Stimulated activated memory B cell treated with anti-CD40 and anti-IgM and Interleukin-4, amounts not matched to agents 10 μg/mL and 1 μg/mL and 100 μg/mL, for 72 hours (primary cell): ENCODE measurements around the gene MEGF8.
A peak's percentile ranks its signal among the peaks of the same experiment; 100 is the strongest.

ENCODE experiments used
- ATAC-seq: fragments of 150-1000 bp; cut with Tn5 transposase; 2 replicates; pipeline ENCODE4 v1.10.0; 2021
- H3K27ac Mint-ChIP-seq: one replicate; pipeline ENCODE4 v1.8.0; 2022; ENCODE audit warnings: mild to moderate bottlenecking, mixed read lengths
- H3K27me3 Mint-ChIP-seq: one replicate; pipeline ENCODE4 v1.8.0; 2022; ENCODE audit warnings: mixed read lengths
- H3K36me3 Mint-ChIP-seq: one replicate; pipeline ENCODE4 v1.8.0; 2022; ENCODE audit warnings: mixed read lengths
- H3K4me1 Mint-ChIP-seq: one replicate; pipeline ENCODE4 v1.8.0; 2022; ENCODE audit warnings: mixed read lengths
- H3K4me3 Mint-ChIP-seq: one replicate; pipeline ENCODE4 v1.8.0; 2022; ENCODE audit warnings: mild to moderate bottlenecking, moderate library complexity, mixed read lengths
- H3K9me3 Mint-ChIP-seq: one replicate; pipeline ENCODE4 v1.8.0; 2022; ENCODE audit warnings: mixed read lengths

The MEGF8 gene

GRCh38 chr19:42284066-42284501, 41.4 kb upstream of the MEGF8 start:
- H3K27ac Mint-ChIP-seq, result no peak overlapping the region
- no peaks in the 10 kb centered on the region for H3K9me3 Mint-ChIP-seq
- ATAC-seq, result peak; percentile 56
- H3K4me1 Mint-ChIP-seq, result peaks cover 29% of the 10 kb centered on the region
- no peaks in the 10 kb centered on the region for H3K27me3 Mint-ChIP-seq
- H3K36me3 Mint-ChIP-seq, result peaks cover 13% of the 10 kb centered on the region
- no peak overlapping the region for H3K4me3 Mint-ChIP-seq

DNA sequence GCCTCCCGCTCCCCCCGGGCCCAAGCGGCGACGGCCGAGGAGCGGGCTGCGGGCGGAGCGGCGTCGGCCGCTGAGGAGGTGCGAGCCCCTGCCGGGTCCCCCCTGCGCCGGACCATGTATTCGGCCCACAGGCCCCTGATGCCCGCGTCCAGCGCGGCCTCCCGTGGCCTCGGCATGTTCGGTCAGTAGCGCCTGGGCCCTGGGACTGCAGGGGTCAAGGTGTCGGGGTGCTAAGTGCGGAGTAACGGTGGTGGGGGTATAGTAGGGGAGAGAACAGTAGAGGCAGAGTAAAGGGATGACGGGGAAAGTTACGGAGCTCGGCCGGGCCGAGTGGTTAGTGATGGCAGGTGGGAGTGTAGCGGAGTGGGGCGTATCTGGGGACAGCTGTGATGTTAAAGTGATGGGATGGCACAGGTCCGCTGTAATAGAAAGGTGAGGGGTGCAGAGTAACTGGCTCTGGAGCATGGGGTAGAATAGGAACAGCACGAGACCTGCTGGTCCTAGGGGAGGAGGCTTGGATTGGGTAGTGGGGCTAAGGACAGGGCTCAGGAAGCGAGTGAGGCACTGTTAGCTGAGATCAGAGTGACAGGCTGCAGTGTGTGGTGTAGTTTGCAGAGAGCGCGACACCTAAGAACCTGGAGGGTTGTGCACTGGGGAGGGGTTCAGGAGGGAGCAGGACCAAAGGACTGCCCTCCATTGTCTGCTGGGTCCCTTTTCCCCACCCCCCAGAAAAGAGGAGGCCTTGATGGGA, 40.7 kb upstream of the MEGF8 start:
- peaks cover 22% of the 10 kb centered on the region for H3K4me1 Mint-ChIP-seq
- H3K27ac Mint-ChIP-seq, result peak overlapping the region; percentile 77
- H3K36me3 Mint-ChIP-seq, result peaks cover 13% of the 10 kb centered on the region
- H3K9me3 Mint-ChIP-seq, result no peaks in the 10 kb centered on the region
- ATAC-seq, result no peak
- H3K27me3 Mint-ChIP-seq, result no peaks in the 10 kb centered on the region
- peak overlapping the region; percentile 92 for H3K4me3 Mint-ChIP-seq

DNA sequence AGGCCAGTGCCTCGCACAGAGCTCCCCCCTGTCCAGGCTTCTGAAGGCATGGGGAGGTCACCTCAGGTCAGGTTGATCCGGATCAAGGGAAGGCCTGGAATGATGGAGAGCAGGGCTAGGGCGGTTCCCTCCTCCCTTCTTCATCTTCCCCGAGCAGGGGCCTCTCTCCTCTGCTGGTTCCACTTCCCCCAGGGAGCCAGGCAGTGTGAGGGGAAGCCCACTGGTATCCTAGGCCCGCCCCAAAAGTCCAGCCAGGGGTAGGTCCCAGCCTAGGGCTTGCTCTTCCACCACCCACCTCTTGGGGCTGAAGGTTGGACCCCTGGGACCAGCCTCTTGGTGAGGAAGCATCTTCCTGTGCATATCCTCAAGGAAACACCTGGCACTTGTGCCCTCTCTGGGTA, 39.9 kb upstream of the MEGF8 start:
- Mint-ChIP-seq H3K27ac (peak overlapping the region; percentile 77), H3K9me3 (no peaks in the 10 kb centered on the region), H3K36me3 (peaks cover 13% of the 10 kb centered on the region), H3K27me3 (no peaks in the 10 kb centered on the region), H3K4me3 (peak overlapping the region; percentile 92), H3K4me1 (peaks cover 23% of the 10 kb centered on the region)
- no peak for ATAC-seq

DNA sequence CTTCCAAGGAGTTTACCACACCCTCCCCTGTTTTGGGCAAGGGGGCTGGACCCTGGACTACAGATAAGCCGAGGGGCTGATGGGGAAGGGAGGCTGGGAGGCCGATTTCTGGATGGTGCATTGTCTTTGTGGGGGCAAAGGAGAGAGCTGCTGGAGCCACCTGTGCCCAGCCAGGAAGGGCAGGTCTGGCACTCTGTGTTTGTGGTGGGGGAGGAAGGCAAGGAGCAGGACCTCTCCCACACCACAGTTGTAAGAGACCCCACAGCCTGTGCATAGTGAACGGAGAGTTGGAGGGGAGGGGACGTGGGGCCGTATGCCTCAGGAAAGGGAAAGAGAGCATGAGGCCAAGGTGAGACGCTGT, 39.5 kb upstream of the MEGF8 start:
- H3K36me3 Mint-ChIP-seq, result peaks cover 13% of the 10 kb centered on the region
- H3K4me3 Mint-ChIP-seq, result peak overlapping the region; percentile 92
- H3K4me1 Mint-ChIP-seq, result peaks cover 27% of the 10 kb centered on the region
- ATAC-seq, result no peak
- no peaks in the 10 kb centered on the region for H3K9me3 Mint-ChIP-seq
- H3K27ac Mint-ChIP-seq, result peak overlapping the region; percentile 77
- H3K27me3 Mint-ChIP-seq, result no peaks in the 10 kb centered on the region

DNA sequence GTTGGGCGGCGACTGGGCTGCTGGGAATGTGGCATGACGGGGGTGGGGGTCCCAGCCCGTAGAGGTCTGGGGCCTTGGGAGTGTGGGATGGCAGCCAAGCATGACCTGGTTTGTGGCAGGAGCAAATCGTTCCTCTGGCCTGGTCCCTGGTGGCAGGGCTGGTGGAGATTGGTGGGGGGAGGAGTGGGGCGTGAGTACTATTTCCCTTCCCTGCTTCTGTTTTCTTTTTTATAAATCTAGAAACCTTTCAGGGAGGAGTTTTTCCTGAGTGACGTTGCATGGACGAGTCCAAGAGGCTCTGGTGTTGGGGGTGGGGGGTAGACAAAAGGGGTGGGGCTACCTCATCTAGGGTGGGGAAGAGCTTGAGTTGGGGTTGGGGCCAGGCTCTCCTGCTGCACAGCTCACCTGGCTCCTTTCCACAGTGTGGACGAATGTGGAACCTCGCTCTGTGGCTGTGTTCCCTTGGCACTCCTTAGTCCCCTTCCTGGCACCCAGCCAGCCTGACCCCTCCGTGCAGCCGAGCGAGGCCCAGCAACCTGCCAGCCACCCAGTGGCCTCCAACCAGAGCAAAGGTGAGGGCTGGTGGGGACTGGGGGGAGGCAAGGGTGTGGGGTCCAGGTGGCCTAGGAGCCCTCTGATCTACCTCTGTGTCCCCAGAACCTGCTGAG, 39.0 kb upstream of the MEGF8 start:
- H3K27me3 Mint-ChIP-seq, result no peaks in the 10 kb centered on the region
- H3K4me3 Mint-ChIP-seq, result peak overlapping the region; percentile 92

DNA sequence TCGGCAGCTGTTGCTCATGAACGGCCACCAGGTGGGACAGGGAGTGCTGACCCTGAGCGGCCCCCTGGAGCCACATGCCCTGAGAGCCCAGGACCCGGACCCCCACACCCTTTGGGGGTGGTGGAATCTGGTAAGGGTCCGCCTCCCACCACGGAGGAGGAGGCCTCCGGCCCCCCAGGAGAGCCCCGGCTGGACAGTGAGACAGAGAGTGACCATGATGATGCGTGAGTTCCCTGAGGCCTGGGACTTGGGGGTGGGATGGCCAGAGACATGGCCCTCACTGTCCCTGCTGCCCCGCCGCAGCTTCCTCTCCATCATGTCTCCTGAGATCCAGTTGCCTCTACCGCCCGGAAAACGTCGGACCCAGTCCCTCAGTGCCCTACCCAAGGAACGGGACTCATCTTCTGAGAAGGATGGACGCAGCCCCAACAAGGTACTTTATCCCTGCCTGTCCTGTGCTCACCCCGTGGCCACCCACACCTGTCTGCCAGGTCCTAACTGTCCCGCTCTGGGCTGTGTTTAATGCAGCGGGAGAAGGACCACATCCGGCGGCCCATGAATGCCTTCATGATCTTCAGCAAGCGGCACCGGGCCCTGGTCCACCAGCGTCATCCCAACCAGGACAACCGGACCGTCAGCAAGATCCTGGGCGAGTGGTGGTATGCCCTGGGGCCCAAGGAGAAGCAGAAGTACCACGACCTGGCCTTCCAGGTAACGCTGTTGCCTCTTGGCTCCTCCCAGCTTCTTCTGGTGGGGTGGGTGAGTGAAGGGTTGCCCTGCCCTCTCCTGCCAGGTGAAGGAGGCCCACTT, 38.2 kb upstream of the MEGF8 start:
- peaks cover 37% of the 10 kb centered on the region for H3K4me1 Mint-ChIP-seq
- no peaks in the 10 kb centered on the region for H3K9me3 Mint-ChIP-seq
- no peak for ATAC-seq
- H3K4me3 Mint-ChIP-seq, result no peak overlapping the region
- H3K36me3 Mint-ChIP-seq, result peaks cover 22% of the 10 kb centered on the region
- H3K27ac Mint-ChIP-seq, result no peak overlapping the region
- no peaks in the 10 kb centered on the region for H3K27me3 Mint-ChIP-seq

More for the DNA sequence above, 39.0 kb upstream of the MEGF8 start:
- Mint-ChIP-seq H3K36me3 (peaks cover 17% of the 10 kb centered on the region), H3K4me1 (peaks cover 32% of the 10 kb centered on the region), H3K9me3 (no peaks in the 10 kb centered on the region), H3K27ac (peak overlapping the region; percentile 77)
- ATAC-seq, result no peak

DNA sequence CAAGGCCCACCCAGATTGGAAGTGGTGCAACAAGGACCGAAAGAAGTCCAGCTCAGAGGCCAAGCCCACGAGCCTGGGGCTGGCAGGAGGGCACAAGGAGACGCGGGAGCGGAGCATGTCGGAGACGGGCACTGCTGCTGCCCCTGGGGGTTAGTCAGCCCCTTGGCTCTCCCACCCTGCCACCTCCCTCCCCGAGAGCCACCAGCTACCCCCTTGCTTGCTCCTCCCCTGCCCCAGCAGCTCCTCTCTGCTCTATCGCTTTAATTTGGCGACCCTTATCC, 37.7 kb upstream of the MEGF8 start:
- Mint-ChIP-seq H3K27me3 (no peaks in the 10 kb centered on the region), H3K4me3 (no peak overlapping the region), H3K9me3 (no peaks in the 10 kb centered on the region), H3K27ac (no peak overlapping the region), H3K36me3 (peaks cover 22% of the 10 kb centered on the region), H3K4me1 (peaks cover 37% of the 10 kb centered on the region)
- ATAC-seq, result no peak

GRCh38 chr19:42288387-42288786, 37.0 kb upstream of the MEGF8 start:
- H3K36me3 Mint-ChIP-seq, result peaks cover 27% of the 10 kb centered on the region
- no peaks in the 10 kb centered on the region for H3K9me3 Mint-ChIP-seq
- peaks cover 42% of the 10 kb centered on the region for H3K4me1 Mint-ChIP-seq
- H3K27me3 Mint-ChIP-seq, result no peaks in the 10 kb centered on the region
- H3K27ac Mint-ChIP-seq, result peak overlapping the region; percentile 18
- no peak overlapping the region for H3K4me3 Mint-ChIP-seq
- ATAC-seq, result no peak

DNA sequence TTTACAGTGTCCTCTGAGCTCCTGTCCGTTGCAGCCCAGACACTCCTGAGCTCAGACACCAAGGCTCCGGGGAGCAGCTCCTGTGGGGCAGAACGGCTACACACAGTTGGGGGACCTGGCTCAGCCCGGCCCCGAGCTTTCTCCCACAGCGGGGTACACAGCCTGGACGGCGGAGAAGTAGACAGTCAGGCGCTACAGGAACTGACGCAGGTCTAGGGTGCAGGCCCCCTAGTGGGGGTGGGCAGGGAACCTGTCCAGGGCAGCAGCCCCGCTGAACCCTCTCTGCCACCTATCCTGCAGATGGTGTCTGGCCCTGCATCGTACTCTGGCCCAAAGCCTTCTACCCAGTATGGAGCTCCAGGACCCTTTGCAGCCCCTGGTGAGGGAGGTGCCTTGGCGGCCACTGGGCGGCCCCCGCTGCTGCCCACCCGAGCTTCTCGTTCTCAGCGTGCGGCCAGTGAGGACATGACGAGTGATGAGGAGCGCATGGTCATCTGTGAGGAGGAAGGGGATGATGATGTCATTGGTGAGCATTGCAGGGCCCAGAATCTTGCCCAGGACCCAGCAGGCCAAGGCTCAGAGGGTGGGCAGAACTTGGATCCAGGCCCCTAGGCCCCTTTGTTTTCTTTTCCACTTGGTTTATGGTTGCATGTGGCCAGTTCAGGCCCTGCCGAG, 36.4 kb upstream of the MEGF8 start:
- Mint-ChIP-seq H3K4me1 (peaks cover 44% of the 10 kb centered on the region), H3K36me3 (peaks cover 33% of the 10 kb centered on the region), H3K27ac (peak overlapping the region; percentile 18), H3K9me3 (no peaks in the 10 kb centered on the region), H3K27me3 (no peaks in the 10 kb centered on the region), H3K4me3 (no peak overlapping the region)
- ATAC-seq, result no peak

DNA sequence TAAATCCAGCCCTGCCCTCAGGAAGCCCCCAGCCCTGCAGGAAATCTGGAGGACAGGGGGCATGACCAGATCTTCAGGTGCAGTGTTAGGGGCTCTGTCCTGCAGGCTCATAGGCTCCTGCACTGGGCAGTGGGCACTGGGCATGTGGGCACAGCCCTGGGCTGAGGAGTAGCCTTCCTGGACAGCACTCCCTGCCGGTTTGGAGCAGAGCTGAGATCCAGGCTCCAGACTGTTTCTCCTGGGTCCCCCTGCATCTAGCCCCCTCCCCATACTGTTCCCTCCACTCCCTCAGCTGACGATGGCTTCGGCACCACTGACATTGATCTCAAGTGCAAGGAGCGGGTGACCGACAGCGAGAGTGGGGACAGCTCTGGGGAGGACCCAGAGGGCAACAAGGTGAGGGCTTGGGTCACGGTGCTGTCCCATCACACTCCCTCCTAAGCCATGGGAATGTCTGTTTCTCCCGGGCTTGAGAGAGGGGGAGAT, 35.8 kb upstream of the MEGF8 start:
- H3K27ac Mint-ChIP-seq, result no peak overlapping the region

GRCh38 chr19:42290136-42290522, 35.3 kb upstream of the MEGF8 start:
- Mint-ChIP-seq H3K27me3 (no peaks in the 10 kb centered on the region), H3K9me3 (no peaks in the 10 kb centered on the region), H3K36me3 (peaks cover 35% of the 10 kb centered on the region), H3K4me1 (peaks cover 37% of the 10 kb centered on the region), H3K4me3 (no peak overlapping the region), H3K27ac (no peak overlapping the region)
- ATAC-seq, result no peak

More for the DNA sequence above, 35.8 kb upstream of the MEGF8 start:
- Mint-ChIP-seq H3K27me3 (no peaks in the 10 kb centered on the region), H3K9me3 (no peaks in the 10 kb centered on the region), H3K4me3 (no peak overlapping the region), H3K4me1 (peaks cover 42% of the 10 kb centered on the region), H3K36me3 (peaks cover 35% of the 10 kb centered on the region)
- ATAC-seq, result no peak

DNA sequence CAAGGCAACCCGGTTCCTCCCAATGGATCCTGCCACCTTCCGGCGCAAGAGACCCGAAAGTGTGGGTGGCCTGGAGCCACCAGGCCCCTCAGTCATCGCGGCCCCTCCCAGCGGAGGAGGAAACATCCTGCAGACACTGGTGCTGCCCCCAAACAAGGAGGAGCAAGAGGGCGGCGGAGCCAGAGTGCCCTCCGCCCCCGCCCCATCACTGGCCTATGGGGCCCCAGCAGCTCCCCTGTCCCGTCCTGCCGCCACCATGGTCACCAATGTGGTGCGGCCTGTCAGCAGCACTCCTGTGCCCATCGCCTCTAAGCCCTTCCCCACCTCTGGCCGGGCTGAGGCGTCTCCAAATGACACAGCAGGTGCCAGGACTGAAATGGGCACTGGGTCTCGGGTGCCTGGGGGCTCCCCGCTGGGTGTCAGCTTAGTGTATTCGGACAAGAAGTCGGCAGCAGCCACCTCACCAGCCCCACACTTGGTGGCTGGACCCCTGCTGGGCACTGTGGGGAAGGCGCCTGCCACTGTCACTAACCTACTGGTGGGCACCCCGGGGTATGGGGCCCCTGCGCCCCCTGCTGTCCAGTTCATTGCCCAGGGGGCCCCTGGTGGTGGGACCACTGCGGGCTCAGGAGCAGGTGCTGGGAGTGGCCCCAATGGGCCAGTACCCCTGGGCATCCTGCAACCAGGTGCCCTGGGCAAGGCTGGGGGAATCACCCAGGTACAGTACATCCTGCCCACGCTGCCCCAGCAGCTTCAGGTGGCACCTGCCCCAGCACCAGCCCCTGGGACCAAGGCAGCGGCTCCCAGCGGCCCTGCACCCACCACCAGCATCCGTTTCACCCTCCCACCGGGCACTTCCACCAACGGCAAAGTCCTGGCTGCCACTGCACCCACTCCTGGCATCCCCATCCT, 34.7 kb upstream of the MEGF8 start:
- H3K27ac Mint-ChIP-seq, result no peak overlapping the region
- H3K27me3 Mint-ChIP-seq, result no peaks in the 10 kb centered on the region
- peaks cover 35% of the 10 kb centered on the region for H3K36me3 Mint-ChIP-seq
- no peaks in the 10 kb centered on the region for H3K9me3 Mint-ChIP-seq
- peak; percentile 65 for ATAC-seq
- no peak overlapping the region for H3K4me3 Mint-ChIP-seq
- H3K4me1 Mint-ChIP-seq, result peaks cover 30% of the 10 kb centered on the region

DNA sequence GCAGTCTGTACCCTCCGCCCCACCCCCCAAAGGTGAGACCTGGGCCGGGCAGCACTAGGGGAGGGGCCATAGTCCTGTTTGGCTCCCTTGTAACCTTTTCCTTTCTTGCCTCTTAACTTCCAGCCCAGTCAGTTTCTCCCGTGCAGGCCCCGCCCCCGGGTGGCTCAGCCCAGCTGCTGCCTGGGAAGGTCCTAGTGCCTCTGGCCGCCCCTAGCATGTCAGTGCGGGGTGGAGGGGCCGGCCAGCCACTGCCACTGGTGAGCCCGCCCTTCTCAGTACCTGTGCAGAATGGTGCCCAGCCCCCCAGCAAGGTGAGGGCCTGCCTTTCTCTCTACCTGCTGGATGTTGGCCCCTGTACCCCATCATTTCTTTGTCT, 34.0 kb upstream of the MEGF8 start:
- ATAC-seq, result no peak
- Mint-ChIP-seq H3K9me3 (no peaks in the 10 kb centered on the region), H3K36me3 (peaks cover 30% of the 10 kb centered on the region), H3K27ac (no peak overlapping the region), H3K27me3 (no peaks in the 10 kb centered on the region), H3K4me1 (peaks cover 30% of the 10 kb centered on the region), H3K4me3 (no peak overlapping the region)
